Measurements from ENCODE around the gene GRK7. TPM values are rescaled to one million over a fixed set of nuclear protein-coding genes. Genes with fewer than 3 reads are reported as not detected.
A peak's percentile ranks its signal among the peaks of the same experiment; 100 is the strongest.

GRK7 gene
- total RNA-seq, 4 donors from 2014 or later: 0.30 TPM; not detected in 3

DNA sequence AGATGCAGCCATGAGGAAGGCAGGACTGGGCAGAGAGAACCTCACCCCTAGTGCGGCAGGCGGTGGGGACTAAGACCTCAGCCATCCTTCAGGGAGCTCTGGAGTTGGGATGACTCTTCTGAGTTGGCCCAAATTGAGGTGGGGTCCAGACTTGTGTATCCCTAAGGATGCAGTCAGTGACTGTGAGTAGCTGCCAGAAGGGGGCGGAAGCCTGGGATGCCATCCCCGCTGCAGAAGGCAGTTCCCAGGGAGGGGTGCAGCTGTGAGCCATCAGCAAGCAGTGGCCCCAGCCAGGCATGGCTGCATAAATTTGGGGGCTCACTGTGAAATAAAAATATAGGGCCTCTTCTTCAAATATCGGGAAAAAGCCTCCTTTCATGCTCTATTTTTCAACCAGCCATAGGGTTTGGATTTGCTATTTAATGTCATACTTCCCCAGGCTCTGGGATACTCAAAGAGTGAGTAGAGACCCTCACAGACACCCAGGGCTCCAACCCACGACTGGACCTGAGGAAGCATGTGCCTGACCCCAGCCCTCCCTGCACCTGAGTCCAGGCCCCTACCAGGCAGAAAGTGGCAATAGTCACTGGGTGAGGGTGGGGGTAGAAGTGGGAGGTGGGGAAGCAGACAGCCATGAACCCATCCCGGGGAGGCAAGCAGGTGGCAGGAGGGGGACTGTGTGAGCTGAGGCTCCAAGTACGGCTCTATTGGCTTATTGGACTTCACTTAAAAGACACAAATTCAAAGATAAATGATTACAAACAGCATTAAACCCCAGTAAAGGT is 30.5 kb downstream of the GRK7 start:
- WGBS, 2 donors: 87% methylated on average over 8 of the region's 8 CpGs
- no peak for DNase-seq (ENCODE audit: low spot score in 2 of 2)
- no peaks in the 10 kb centered on the region for H3K9me3 ChIP-seq
- no peaks in the 10 kb centered on the region for H3K36me3 ChIP-seq
- peaks cover 0 to 26% (median 20%) of the 10 kb centered on the region in 4 donors for H3K4me1 ChIP-seq
- H3K27ac ChIP-seq: no peak overlapping the region
- TF ChIP-seq POLR2A (IDR thresholded peaks at IDR 0.05) (no peak), CTCF (IDR thresholded peaks at IDR 0.05) (no peak), EP300 (IDR thresholded peaks at IDR 0.05) (no peak)
- no peak overlapping the region for H3K4me3 ChIP-seq
- H3K27me3 ChIP-seq: no peaks in the 10 kb centered on the region

DNA sequence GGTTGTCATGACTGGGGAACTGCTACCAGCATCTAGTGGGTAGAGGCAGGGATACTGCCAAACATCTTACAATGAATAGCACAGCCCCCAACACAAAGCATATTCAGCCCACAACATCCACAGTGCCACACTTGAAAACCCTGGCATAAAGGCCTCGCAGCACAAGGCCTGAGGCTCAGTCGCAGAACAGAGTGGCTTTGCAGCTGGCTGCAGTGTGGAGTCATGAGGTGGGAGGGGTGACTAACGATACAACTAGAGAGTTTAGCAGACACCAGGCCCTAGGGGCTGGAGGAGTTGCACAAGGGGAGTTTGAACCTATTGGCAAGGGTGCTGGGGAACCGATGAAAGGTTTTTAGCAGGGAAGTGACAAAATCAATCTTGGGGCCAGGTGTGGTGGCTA is 32.1 kb downstream of the GRK7 start:
- Histone ChIP-seq H3K4me3 (no peak overlapping the region), H3K36me3 (no peaks in the 10 kb centered on the region), H3K4me1 (peaks cover 0 to 32% (median 20%) of the 10 kb centered on the region in 4 donors), H3K27me3 (no peaks in the 10 kb centered on the region), H3K9me3 (no peaks in the 10 kb centered on the region), H3K27ac (peak overlapping the region; percentile 21 to 90 (median 86))
- WGBS, 2 donors: 60 to 70% methylated on average over 4 of the region's 4 CpGs
- no peak for TF ChIP-seq EP300 (IDR thresholded peaks at IDR 0.05)
- no peak for TF ChIP-seq POLR2A (IDR thresholded peaks at IDR 0.05)
- TF ChIP-seq CTCF (IDR thresholded peaks at IDR 0.05): no peak
- no peak for DNase-seq (ENCODE audit: low spot score in 2 of 2)

DNA sequence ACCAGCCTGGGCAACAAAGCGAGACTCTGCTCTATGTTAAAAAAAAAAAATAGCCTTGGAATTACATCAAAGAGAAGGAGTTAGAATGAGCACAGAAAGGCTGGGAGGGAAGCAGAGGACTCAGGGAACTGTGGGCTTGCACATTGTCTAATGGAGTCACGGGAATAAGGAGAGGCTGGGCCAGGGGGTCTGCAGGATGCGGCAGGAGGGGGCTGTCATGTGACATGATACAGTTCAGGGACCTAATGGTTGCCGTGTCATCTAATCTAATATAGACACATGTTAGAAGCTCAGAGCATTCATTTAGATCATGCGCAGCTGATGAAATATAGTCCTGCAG is 32.5 kb downstream of the GRK7 start:
- H3K9me3 ChIP-seq: no peaks in the 10 kb centered on the region
- peaks cover 0 to 32% (median 20%) of the 10 kb centered on the region in 4 donors for H3K4me1 ChIP-seq
- WGBS, 2 donors: 78 to 84% methylated on average over 5 of the region's 5 CpGs
- H3K27ac ChIP-seq: peak overlapping the region; percentile 21 to 90 (median 86)
- no peaks in the 10 kb centered on the region for H3K36me3 ChIP-seq
- TF ChIP-seq EP300 (IDR thresholded peaks at IDR 0.05) (no peak), POLR2A (IDR thresholded peaks at IDR 0.05) (no peak), CTCF (IDR thresholded peaks at IDR 0.05) (no peak)
- H3K4me3 ChIP-seq: no peak overlapping the region
- DNase-seq (ENCODE audit: low spot score in 2 of 2): no peak
- no peaks in the 10 kb centered on the region for H3K27me3 ChIP-seq

DNA sequence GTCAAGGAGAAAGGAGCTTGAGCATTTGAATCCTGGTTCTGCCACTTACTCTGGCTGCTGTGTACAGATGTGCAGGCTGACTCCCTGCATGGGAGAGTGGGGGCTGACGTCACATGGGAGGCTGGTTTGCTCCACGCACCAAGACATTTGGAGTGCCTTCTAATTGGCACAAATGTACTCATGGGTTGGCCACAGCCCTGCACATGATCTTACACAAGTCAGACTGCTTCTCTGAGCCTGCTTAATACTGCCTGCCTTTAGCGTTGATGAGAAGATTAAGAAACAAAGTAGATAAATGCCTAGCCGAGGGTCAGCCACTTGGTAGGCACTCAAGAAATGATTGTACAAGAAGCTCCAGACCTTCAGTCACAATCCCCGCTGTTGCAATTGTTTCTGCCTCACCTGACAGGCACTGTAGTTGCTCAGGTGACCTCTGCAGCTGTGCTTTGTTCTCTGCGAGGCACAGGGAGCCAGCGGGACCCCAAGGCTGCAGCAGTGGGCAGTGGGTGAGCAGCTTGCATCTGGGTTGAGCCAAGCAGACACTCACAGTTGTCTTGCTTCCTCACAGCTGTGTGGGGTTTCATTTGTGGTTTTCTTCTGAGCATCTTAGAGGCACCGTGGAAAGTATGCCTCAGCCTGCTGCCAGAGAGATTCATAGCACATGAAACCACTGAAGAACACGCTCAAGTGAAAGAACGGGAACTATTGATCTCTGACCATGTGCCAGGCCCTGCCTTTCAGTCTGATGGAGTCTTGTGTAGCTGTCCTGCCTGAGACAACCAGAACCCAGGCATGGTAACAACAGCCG is 33.1 kb downstream of the GRK7 start:
- Histone ChIP-seq H3K27ac (peak overlapping the region; percentile 77 to 90 (median 86)), H3K27me3 (no peaks in the 10 kb centered on the region), H3K4me1 (peaks cover 0 to 32% (median 20%) of the 10 kb centered on the region in 4 donors), H3K4me3 (no peak overlapping the region), H3K36me3 (no peaks in the 10 kb centered on the region), H3K9me3 (peaks cover 0 to 1% (median 0%) of the 10 kb centered on the region in 4 donors)
- TF ChIP-seq POLR2A (IDR thresholded peaks at IDR 0.05) (no peak), EP300 (IDR thresholded peaks at IDR 0.05) (peak in 1 of 2 donors; percentile 48), CTCF (IDR thresholded peaks at IDR 0.05) (no peak)
- DNase-seq (ENCODE audit: low spot score in 2 of 2): peak; percentile 36 to 40
- WGBS, 2 donors: 56 to 69% methylated on average over 8 to 10 of the region's 11 CpGs

Data from tibial nerve (tissue), 4 donors.